Esophagus squamous epithelium (tissue), 5 donors: ENCODE data around the gene MCUB. TPM values are rescaled to one million over a fixed set of nuclear protein-coding genes. Genes with fewer than 3 reads are reported as not detected.

Experiments
- DNase-seq: peaks from one replicate; lab custom pipeline; 2025; lab: John Stamatoyannopoulos, UW
- H3K27ac ChIP-seq, 4 donors: fragments of 200-600 bp; sonication (generic); one replicate each; pipeline ENCODE4 v1.5.1; 2016 to 2019; ENCODE audit warnings: mild to moderate bottlenecking in 1 of 4
- H3K27me3 ChIP-seq, 4 donors: fragments of 200-600 bp; sonication (generic); 1 replicate in 3 of 4; 2 replicates in 1 of 4; pipeline versions ENCODE4 v1.5.1 to v1.6.0; 2017 to 2021; ENCODE audit warnings: antibody characterized with exemption in 1 of 4
- H3K36me3 ChIP-seq, 3 donors: fragments of 200-600 bp; sonication (generic); one replicate each; pipeline ENCODE4 v1.5.1; 2016 to 2019
- H3K4me1 ChIP-seq, 3 donors: fragments of 200-600 bp; sonication (generic); one replicate each; pipeline ENCODE4 v1.5.1; 2017 to 2019
- H3K4me3 ChIP-seq, 4 donors: fragments of 200-600 bp; sonication (generic); 1 replicate in 3 of 4; 2 replicates in 1 of 4; pipeline ENCODE4 v1.5.1; 2016 to 2019; ENCODE audit warnings: mild to moderate bottlenecking in 2 of 4, moderate library complexity in 1 of 4
- H3K9me3 ChIP-seq, 3 donors: fragments of 200-600 bp; sonication (generic); one replicate each; pipeline ENCODE4 v1.5.1; 2016 to 2019
- POLR2A ChIP-seq, 4 donors: fragments of 450-650 bp; IDR thresholded peaks; one replicate each; pipeline ENCODE4 v1.6.1; 2017; ENCODE audit warnings: antibody characterized with exemption in 4 of 4, mild to moderate bottlenecking in 4 of 4, moderate library complexity in 3 of 4
- WGBS, 2 donors: methylation state at CpG; one replicate each; pipeline ENCODE4 v1.1.5; 2018; 5-methylcytosine and 5-hydroxymethylcytosine counted together
- intact Hi-C: fragments of 100-400 bp; cut with DNase I; formaldehyde crosslinking; loops from one replicate; pipeline ENCODE4 v1.15.0; 2022
- total RNA-seq, 4 donors: library from RNA; depleted of rRNA; stranded (reverse); fragments of >200 nt; gene quantifications; one replicate each; pipeline ENCODE4 v1.1.0, GENCODE V29; 2016
- TF ChIP-seq, protein P1 (sequence below), 6 experiments: fragments of 450-650 bp in 4 of 6; fragments of 200-600 bp in 2 of 6; sonication (generic) in 2 of 6; IDR thresholded peaks; one replicate each; pipeline ENCODE4 v1.5.1; 2016 to 2019; ENCODE audit warnings: antibody characterized with exemption in 6 of 6, mild to moderate bottlenecking in 4 of 6, moderate library complexity in 4 of 6
- donor health status: DM: yes; HTN: yes; CAD: no.

Gene MCUB
- total RNA-seq, 4 donors from 2014 or later: 18.7 to 34.5 (median 22.2) TPM

DNA sequence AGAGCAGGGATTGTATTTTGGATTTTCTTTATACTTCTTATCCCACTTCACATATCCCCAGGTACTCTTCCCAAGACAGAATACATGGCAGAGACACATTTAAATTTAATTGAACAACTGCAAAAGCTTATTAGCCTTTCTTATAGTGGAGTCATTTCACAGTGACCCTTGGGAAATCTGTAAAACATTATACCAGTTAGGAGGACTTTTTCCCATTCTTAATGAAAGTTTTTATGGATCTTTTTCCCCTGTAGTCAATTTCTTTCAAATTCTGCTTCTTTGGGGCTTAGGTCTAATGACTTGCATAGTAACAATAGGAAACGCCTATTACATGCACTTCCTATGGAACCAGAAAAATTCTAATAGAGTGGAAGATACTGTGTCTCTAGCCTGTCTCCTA, 14.6 kb upstream of the MCUB start:
- TF ChIP-seq, protein P1, sequence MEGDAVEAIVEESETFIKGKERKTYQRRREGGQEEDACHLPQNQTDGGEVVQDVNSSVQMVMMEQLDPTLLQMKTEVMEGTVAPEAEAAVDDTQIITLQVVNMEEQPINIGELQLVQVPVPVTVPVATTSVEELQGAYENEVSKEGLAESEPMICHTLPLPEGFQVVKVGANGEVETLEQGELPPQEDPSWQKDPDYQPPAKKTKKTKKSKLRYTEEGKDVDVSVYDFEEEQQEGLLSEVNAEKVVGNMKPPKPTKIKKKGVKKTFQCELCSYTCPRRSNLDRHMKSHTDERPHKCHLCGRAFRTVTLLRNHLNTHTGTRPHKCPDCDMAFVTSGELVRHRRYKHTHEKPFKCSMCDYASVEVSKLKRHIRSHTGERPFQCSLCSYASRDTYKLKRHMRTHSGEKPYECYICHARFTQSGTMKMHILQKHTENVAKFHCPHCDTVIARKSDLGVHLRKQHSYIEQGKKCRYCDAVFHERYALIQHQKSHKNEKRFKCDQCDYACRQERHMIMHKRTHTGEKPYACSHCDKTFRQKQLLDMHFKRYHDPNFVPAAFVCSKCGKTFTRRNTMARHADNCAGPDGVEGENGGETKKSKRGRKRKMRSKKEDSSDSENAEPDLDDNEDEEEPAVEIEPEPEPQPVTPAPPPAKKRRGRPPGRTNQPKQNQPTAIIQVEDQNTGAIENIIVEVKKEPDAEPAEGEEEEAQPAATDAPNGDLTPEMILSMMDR (IDR thresholded peaks at IDR 0.05): no peak
- no peak overlapping the region for H3K27ac ChIP-seq
- H3K4me1 ChIP-seq: no peaks in the 10 kb centered on the region
- intact Hi-C loops: no loop called here
- H3K27me3 ChIP-seq: no peaks in the 10 kb centered on the region
- WGBS, 2 donors: 79 to 100% methylated on average over 1 of the region's 1 CpG
- no peak for DNase-seq
- H3K9me3 ChIP-seq: no peaks in the 10 kb centered on the region
- no peak overlapping the region for H3K4me3 ChIP-seq
- H3K36me3 ChIP-seq: peaks cover 0 to 68% (median 4%) of the 10 kb centered on the region in 3 donors

GRCh38 chr4:109547394-109547793, 12.7 kb upstream of the MCUB start:
- Histone ChIP-seq H3K27ac (no peak overlapping the region), H3K4me1 (no peaks in the 10 kb centered on the region), H3K4me3 (no peak overlapping the region), H3K27me3 (no peaks in the 10 kb centered on the region), H3K36me3 (peaks cover 0 to 53% (median 0%) of the 10 kb centered on the region in 3 donors), H3K9me3 (no peaks in the 10 kb centered on the region)
- no peak for TF ChIP-seq POLR2A (IDR thresholded peaks at IDR 0.05)
- TF ChIP-seq, protein P1 (IDR thresholded peaks at IDR 0.05): no peak
- no peak for DNase-seq
- intact Hi-C loops: no loop called here
- WGBS, 2 donors: 78% methylated on average over 5 of the region's 5 CpGs

DNA sequence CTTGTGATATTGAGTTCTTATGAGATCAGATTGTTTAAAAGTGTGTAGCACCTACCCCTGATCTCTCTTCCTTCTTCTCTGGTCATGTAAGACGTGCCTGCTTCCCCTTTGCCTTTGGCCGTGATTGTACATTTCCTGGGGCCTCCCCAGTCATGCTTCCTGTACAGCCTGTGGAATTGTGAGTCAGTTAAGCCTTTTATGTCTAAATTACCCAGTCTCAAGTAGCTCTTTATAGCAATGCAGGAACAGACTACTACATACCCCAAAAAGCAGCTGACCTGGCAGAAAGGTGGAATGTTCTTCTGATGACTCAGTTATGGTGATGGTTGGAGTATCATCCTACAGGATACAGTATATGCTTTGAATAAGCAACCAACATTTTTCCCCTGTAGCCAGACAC, 11.4 kb upstream of the MCUB start:
- H3K27me3 ChIP-seq: no peaks in the 10 kb centered on the region
- no peak overlapping the region for H3K4me3 ChIP-seq
- peak overlapping the region in 1 of 4 donors; percentile 57 for H3K27ac ChIP-seq
- intact Hi-C loops: no loop called here
- TF ChIP-seq, protein P1 (IDR thresholded peaks at IDR 0.05): no peak
- TF ChIP-seq POLR2A (IDR thresholded peaks at IDR 0.05): no peak
- no peak for DNase-seq
- WGBS, 2 donors: 24 to 38% methylated on average over 2 of the region's 2 CpGs
- H3K36me3 ChIP-seq: peaks cover 0 to 44% (median 0%) of the 10 kb centered on the region in 3 donors
- no peaks in the 10 kb centered on the region for H3K4me1 ChIP-seq
- H3K9me3 ChIP-seq: no peaks in the 10 kb centered on the region

GRCh38 chr4:109552237-109552636, 7.8 kb upstream of the MCUB start:
- no peak for TF ChIP-seq POLR2A (IDR thresholded peaks at IDR 0.05)
- TF ChIP-seq, protein P1 (IDR thresholded peaks at IDR 0.05): no peak
- no peaks in the 10 kb centered on the region for H3K27me3 ChIP-seq
- H3K27ac ChIP-seq: no peak overlapping the region
- intact Hi-C loops: no loop called here
- H3K36me3 ChIP-seq: peaks cover 0 to 16% (median 0%) of the 10 kb centered on the region in 3 donors
- 93 to 96% methylated on average over 6 of the region's 6 CpGs for WGBS, 2 donors
- DNase-seq: no peak
- H3K4me3 ChIP-seq: no peak overlapping the region
- no peaks in the 10 kb centered on the region for H3K9me3 ChIP-seq
- no peaks in the 10 kb centered on the region for H3K4me1 ChIP-seq

GRCh38 chr4:109553130-109553529, 6.9 kb upstream of the MCUB start:
- H3K4me1 ChIP-seq: no peaks in the 10 kb centered on the region
- peaks cover 0 to 12% (median 0%) of the 10 kb centered on the region in 3 donors for H3K36me3 ChIP-seq
- H3K4me3 ChIP-seq: no peak overlapping the region
- WGBS, 2 donors: 98 to 100% methylated on average over 2 of the region's 2 CpGs
- intact Hi-C loops: no loop called here
- H3K27me3 ChIP-seq: no peaks in the 10 kb centered on the region
- no peak for DNase-seq
- TF ChIP-seq, protein P1 (IDR thresholded peaks at IDR 0.05): no peak
- no peak for TF ChIP-seq POLR2A (IDR thresholded peaks at IDR 0.05)
- no peaks in the 10 kb centered on the region for H3K9me3 ChIP-seq
- no peak overlapping the region for H3K27ac ChIP-seq
